NB4 (cell line): ENCODE measurements around the gene TPBG.

Source experiments
- CTCF ChIP-seq: IDR thresholded peaks from one replicate; pipeline ENCODE4 v1.5.1; 2012; ENCODE audit warnings: low read depth, low read length
- MAX ChIP-seq: IDR thresholded peaks from 2 replicates; pipeline ENCODE4 v1.6.1; 2011; ENCODE audit warnings: low read depth, low read length
- MYC ChIP-seq: IDR thresholded peaks from 2 replicates; pipeline ENCODE4 v1.6.1; 2011; ENCODE audit warnings: low read depth, low read length
- POLR2A ChIP-seq: IDR thresholded peaks from 2 replicates; pipeline ENCODE4 v1.6.1; 2011; ENCODE audit warnings: mild to moderate bottlenecking; ENCODE audit not compliant: insufficient read length; ENCODE audit errors: extremely low read depth

- TF ChIP-seq CTCF, result no peak
- TF ChIP-seq POLR2A, result no peak
- no peak for TF ChIP-seq MYC
- TF ChIP-seq MAX, result no peak
Measured at GRCh38 chr6:82376636-82377035, 13.0 kb downstream of the TPBG start.
